Transverse colon (tissue), 4 donors: Measurements from ENCODE around the gene SGK2. TPM values are rescaled to one million over a fixed set of nuclear protein-coding genes. Genes with fewer than 3 reads are reported as not detected.

Source experiments
- DNase-seq: peaks from one replicate; pipeline ENCODE4 v3.0.0-alpha.2; 2019
- H3K27ac ChIP-seq, 4 donors: fragments of 200-600 bp; sonication (generic); 2 replicates each; pipeline ENCODE4 v1.5.1; 2016 to 2018; ENCODE audit warnings: inconsistent platforms in 4 of 4
- H3K27me3 ChIP-seq: fragments of 200-600 bp; sonication (generic); 2 replicates; pipeline ENCODE4 v1.5.1; 2017; ENCODE audit warnings: inconsistent platforms
- H3K36me3 ChIP-seq, 4 donors: fragments of 200-600 bp; sonication (generic); 2 replicates each; pipeline ENCODE4 v1.5.1; 2017 to 2019; ENCODE audit warnings: inconsistent platforms in 4 of 4
- H3K4me1 ChIP-seq, 4 donors: fragments of 200-600 bp; sonication (generic); 2 replicates each; pipeline ENCODE4 v1.5.1; 2017 to 2020; ENCODE audit warnings: inconsistent platforms in 4 of 4
- H3K4me3 ChIP-seq, 4 donors: fragments of 200-600 bp; sonication (generic); 1 replicate in 1 of 4; 2 replicates in 3 of 4; pipeline versions ENCODE4 v1.5.1 to v1.6.1; 2017 to 2019; ENCODE audit warnings: inconsistent platforms in 4 of 4
- H3K9me3 ChIP-seq, 2 donors: fragments of 200-600 bp; sonication (generic); 2 replicates each; pipeline ENCODE4 v1.5.1; 2017 to 2019; ENCODE audit warnings: inconsistent platforms in 2 of 2
- CTCF ChIP-seq, 5 experiments: fragments of 200-600 bp in 3 of 5; fragments of 450-650 bp in 2 of 5; sonication (generic) in 3 of 5; IDR thresholded peaks; 1 replicate in 2 of 5; 2 replicates in 3 of 5; pipeline ENCODE4 v1.5.1; 2016 to 2017; ENCODE audit warnings: antibody characterized with exemption in 5 of 5, inconsistent platforms in 3 of 5, mild to moderate bottlenecking in 2 of 5, moderate library complexity in 1 of 5
- EP300 ChIP-seq: sonication (generic); formaldehyde crosslinking; IDR thresholded peaks from one replicate; pipeline ENCODE4 v1.6.1; 2017; ENCODE audit warnings: antibody characterized with exemption, low read depth
- POLR2A ChIP-seq: fragments of 450-650 bp; IDR thresholded peaks from one replicate; pipeline ENCODE4 v1.6.1; 2016; ENCODE audit warnings: antibody characterized with exemption, mild to moderate bottlenecking, moderate library complexity
- POLR2AphosphoS5 ChIP-seq, 3 donors: sonication (generic); formaldehyde crosslinking; IDR thresholded peaks; one replicate each; pipeline ENCODE4 v1.6.1; 2016; ENCODE audit warnings: antibody characterized with exemption in 3 of 3
- WGBS, 2 donors: methylation state at CpG; one replicate each; pipeline ENCODE4 v1.1.5; 2018; ENCODE audit warnings: low coverage in 1 of 2; 5-methylcytosine and 5-hydroxymethylcytosine counted together
- in situ Hi-C, 4 donors: fragments of 200-750 bp; cut with MboI; loops; one replicate each; pipeline versions ENCODE4 v1.15.0 to v1.15.1; 2017; ENCODE audit warnings: low sequenced_read_pairs in 3 of 4, low pct_ligation_motif_present in 1 of 4, low pct_unique_long_range_greater_than_20kb in 1 of 4
- intact Hi-C: fragments of 100-400 bp; cut with DNase I; formaldehyde crosslinking; loops from one replicate; pipeline ENCODE4 v1.15.1; 2023; ENCODE audit warnings: low total_unique reads
- total RNA-seq, 4 donors: library from RNA; depleted of rRNA; stranded (reverse); fragments of >200 nt; gene quantifications; one replicate each; pipeline ENCODE4 v1.1.0, GENCODE V29; 2016

The SGK2 gene
- total RNA-seq, 4 donors from 2014 or later, result 71.6 to 293 (median 149) TPM

GRCh38 chr20:43533060-43533459, 25.8 kb upstream of the SGK2 start:
- no peak for TF ChIP-seq EP300
- no peak for TF ChIP-seq CTCF (IDR thresholded peaks at IDR 0.05)
- TF ChIP-seq POLR2AphosphoS5 (IDR thresholded peaks at IDR 0.05), result no peak
- TF ChIP-seq POLR2A, result no peak
- no peak for DNase-seq
- no peak overlapping the region for H3K4me3 ChIP-seq
- H3K9me3 ChIP-seq, result no peaks in the 10 kb centered on the region
- in situ Hi-C loops (loop anchor here in 3 of 4 donors (10.0 to 25.0 kb wide), 3 partner anchors 152 to 554 kb away; no protein-coding TSS in a partner anchor), intact Hi-C loops (no loop called here)
- no peaks in the 10 kb centered on the region for H3K4me1 ChIP-seq
- no peaks in the 10 kb centered on the region for H3K36me3 ChIP-seq
- H3K27me3 ChIP-seq, result no peaks in the 10 kb centered on the region
- no peak overlapping the region for H3K27ac ChIP-seq

- Histone ChIP-seq H3K27ac (no peak overlapping the region), H3K36me3 (no peaks in the 10 kb centered on the region), H3K4me1 (no peaks in the 10 kb centered on the region), H3K9me3 (no peaks in the 10 kb centered on the region), H3K4me3 (no peak overlapping the region), H3K27me3 (no peaks in the 10 kb centered on the region)
- intact Hi-C loops (no loop called here), in situ Hi-C loops (loop anchor here in 3 of 4 donors (10.0 to 25.0 kb wide), 3 partner anchors 151 to 553 kb away; no protein-coding TSS in a partner anchor)
- DNase-seq, result no peak
- 80 to 96% methylated on average over 2 to 7 of the region's 7 CpGs for WGBS, 2 donors
- TF ChIP-seq POLR2AphosphoS5 (IDR thresholded peaks at IDR 0.05), result no peak
- no peak for TF ChIP-seq CTCF (IDR thresholded peaks at IDR 0.05)
- no peak for TF ChIP-seq POLR2A
- no peak for TF ChIP-seq EP300
These were observed 24.8 kb upstream of the SGK2 start for GRCh38 chr20:43534016-43534415.

- H3K36me3 ChIP-seq, result no peaks in the 10 kb centered on the region
- in situ Hi-C loops (loop anchor here in 3 of 4 donors (10.0 to 25.0 kb wide), 3 partner anchors 150 to 552 kb away; no protein-coding TSS in a partner anchor), intact Hi-C loops (no loop called here)
- H3K4me1 ChIP-seq, result no peaks in the 10 kb centered on the region
- DNase-seq, result no peak
- TF ChIP-seq CTCF (IDR thresholded peaks at IDR 0.05), result no peak
- no peaks in the 10 kb centered on the region for H3K9me3 ChIP-seq
- no peaks in the 10 kb centered on the region for H3K27me3 ChIP-seq
- WGBS, 2 donors, result 91 to 100% methylated on average over 1 to 8 of the region's 8 CpGs
- no peak overlapping the region for H3K27ac ChIP-seq
- H3K4me3 ChIP-seq, result no peak overlapping the region
These were observed 24.0 kb upstream of the SGK2 start for GRCh38 chr20:43534791-43535350.

- DNase-seq, result no peak
- in situ Hi-C loops, result loop anchor here in 3 of 4 donors (10.0 to 25.0 kb wide), 3 partner anchors 149 to 552 kb away; no protein-coding TSS in a partner anchor
- TF ChIP-seq EP300 (no peak), POLR2AphosphoS5 (IDR thresholded peaks at IDR 0.05) (no peak), POLR2A (no peak), CTCF (IDR thresholded peaks at IDR 0.05) (no peak)
- intact Hi-C loops, result no loop called here
- 80% methylated on average over 7 of the region's 7 CpGs; no CpG with 5 or more reads in 1 of the 2 donors for WGBS, 2 donors
- Histone ChIP-seq H3K4me1 (no peaks in the 10 kb centered on the region), H3K4me3 (no peak overlapping the region), H3K27ac (no peak overlapping the region), H3K27me3 (no peaks in the 10 kb centered on the region), H3K9me3 (no peaks in the 10 kb centered on the region), H3K36me3 (no peaks in the 10 kb centered on the region)
These were observed 23.3 kb upstream of the SGK2 start for GRCh38 chr20:43535370-43536004.
